Measurements from ENCODE around the gene MYL6B.

GRCh38 chr12:56105609-56105902 lies 46.8 kb upstream of the MYL6B start:
- TF ChIP-seq, protein P1, sequence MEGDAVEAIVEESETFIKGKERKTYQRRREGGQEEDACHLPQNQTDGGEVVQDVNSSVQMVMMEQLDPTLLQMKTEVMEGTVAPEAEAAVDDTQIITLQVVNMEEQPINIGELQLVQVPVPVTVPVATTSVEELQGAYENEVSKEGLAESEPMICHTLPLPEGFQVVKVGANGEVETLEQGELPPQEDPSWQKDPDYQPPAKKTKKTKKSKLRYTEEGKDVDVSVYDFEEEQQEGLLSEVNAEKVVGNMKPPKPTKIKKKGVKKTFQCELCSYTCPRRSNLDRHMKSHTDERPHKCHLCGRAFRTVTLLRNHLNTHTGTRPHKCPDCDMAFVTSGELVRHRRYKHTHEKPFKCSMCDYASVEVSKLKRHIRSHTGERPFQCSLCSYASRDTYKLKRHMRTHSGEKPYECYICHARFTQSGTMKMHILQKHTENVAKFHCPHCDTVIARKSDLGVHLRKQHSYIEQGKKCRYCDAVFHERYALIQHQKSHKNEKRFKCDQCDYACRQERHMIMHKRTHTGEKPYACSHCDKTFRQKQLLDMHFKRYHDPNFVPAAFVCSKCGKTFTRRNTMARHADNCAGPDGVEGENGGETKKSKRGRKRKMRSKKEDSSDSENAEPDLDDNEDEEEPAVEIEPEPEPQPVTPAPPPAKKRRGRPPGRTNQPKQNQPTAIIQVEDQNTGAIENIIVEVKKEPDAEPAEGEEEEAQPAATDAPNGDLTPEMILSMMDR (IDR thresholded peaks at IDR 0.05), result no peak
- TF ChIP-seq POLR2A (IDR thresholded peaks at IDR 0.05), result no peak
